GM21529 (cell line): ENCODE measurements around the gene ABCA7.

Source experiments
- ATAC-seq: cut with Tn5 transposase; IDR thresholded peaks from one replicate; pipeline ENCODE4 v1.9.1; 2021; ENCODE audit not compliant: unreplicated experiment

The ABCA7 gene

GRCh38 chr19:1040476-1041271, 767 bp downstream of the ABCA7 start:
- ATAC-seq: no peak

- ATAC-seq: no peak
Observed at GRCh38 chr19:1041272-1041834, 1.4 kb downstream of the ABCA7 start.

- ATAC-seq: no peak
Observed at GRCh38 chr19:1041835-1042685, 2.2 kb downstream of the ABCA7 start.

GRCh38 chr19:1042689-1043511, 3.0 kb downstream of the ABCA7 start:
- ATAC-seq: no peak

GRCh38 chr19:1045247-1045603, 5.3 kb downstream of the ABCA7 start:
- ATAC-seq: no peak

GRCh38 chr19:1046117-1046626, 6.3 kb downstream of the ABCA7 start:
- ATAC-seq: no peak

GRCh38 chr19:1046836-1047695, 7.2 kb downstream of the ABCA7 start:
- ATAC-seq: no peak

- ATAC-seq: no peak
Observed at GRCh38 chr19:1047696-1048147, 7.8 kb downstream of the ABCA7 start.

- ATAC-seq: no peak
Observed at GRCh38 chr19:1049106-1049505, 9.2 kb downstream of the ABCA7 start.

GRCh38 chr19:1049800-1050199, 9.9 kb downstream of the ABCA7 start:
- no peak for ATAC-seq

- ATAC-seq: no peak
Observed at GRCh38 chr19:1050989-1051788, 11.3 kb downstream of the ABCA7 start.

GRCh38 chr19:1051791-1052190, 11.9 kb downstream of the ABCA7 start:
- ATAC-seq: no peak

GRCh38 chr19:1052349-1052975, 12.6 kb downstream of the ABCA7 start:
- ATAC-seq: no peak

GRCh38 chr19:1053176-1054101, 13.5 kb downstream of the ABCA7 start:
- ATAC-seq: no peak

- no peak for ATAC-seq
Observed at GRCh38 chr19:1054102-1055027, 14.5 kb downstream of the ABCA7 start.

- ATAC-seq: no peak
Observed at GRCh38 chr19:1055028-1055425, 15.1 kb downstream of the ABCA7 start.
